ENCODE measurements around the gene TRIM15. TPM values are rescaled to one million over a fixed set of nuclear protein-coding genes. Genes with fewer than 3 reads are reported as not detected.

Gene TRIM15
- total RNA-seq, 1 experiment from 2014 or later = 6.5 TPM

GRCh38 chr6:30194797-30195690 is 31.7 kb downstream of the TRIM15 start:
- Histone ChIP-seq H3K79me2 (ENCODE audit: insufficient read depth, low read length) (peaks cover 1% of the 10 kb centered on the region; the same call in 1 of the 2 replicates), H3K36me3 (ENCODE audit: control insufficient read depth in 1 of 2, insufficient read depth in 2 of 2, low read length in 2 of 2) (peaks cover 16 to 21% of the 10 kb centered on the region in 2 experiments), H3K27me3 (ENCODE audit: insufficient read depth, low read length) (no peaks in the 10 kb centered on the region), H3K9me3 (ENCODE audit: control insufficient read depth in 1 of 2, insufficient read depth in 1 of 2, low read depth in 1 of 2, low read length in 2 of 2) (no peaks in the 10 kb centered on the region), H3K4me1 (ENCODE audit: control insufficient read depth in 1 of 2, insufficient read depth in 2 of 2, low read length in 2 of 2) (no peaks in the 10 kb centered on the region), H3K4me2 (ENCODE audit: low read length) (no peak overlapping the region), H4K20me1 (ENCODE audit: insufficient read depth) (no peaks in the 10 kb centered on the region), H3K9ac (ENCODE audit: low read length) (no peak overlapping the region), H3K9me2 (ENCODE audit: insufficient read depth) (no peaks in the 10 kb centered on the region), H3K4me3 (replicated peaks in 1 of 2; ENCODE audit: low read depth in 1 of 2, low read length in 2 of 2) (no peak overlapping the region), H2AFZ (ENCODE audit: low read depth, low read length, poor library complexity, severe bottlenecking) (no peak overlapping the region), H3K27ac (ENCODE audit: low read depth, low read length) (no peak overlapping the region)
- ATAC-seq (no peak), DNase-seq (ENCODE audit: low read depth, low spot score) (no peak)
- ChIA-PET RAD21 (ENCODE audit: low non-redundant PET in 1 of 2, low total read pairs in 2 of 2, uncharacterized antibody in 2 of 2, unreplicated experiment in 2 of 2) (no interaction called here), POLR2A (no interaction called here), CTCF (no interaction called here)
- intact Hi-C loops (cut with micrococcal nuclease) = no loop called here
- TF ChIP-seq EGR1 (IDR thresholded peaks at IDR 0.05; ENCODE audit: low read depth) = no peak
- no peak for TF ChIP-seq TCF7L2 (IDR thresholded peaks at IDR 0.05; ENCODE audit: borderline replicate concordance, extremely low read depth, insufficient read depth, insufficient read length)
- TF ChIP-seq EZH2 (IDR thresholded peaks at IDR 0.05) = no peak
- TF ChIP-seq CBX3 (IDR thresholded peaks at IDR 0.05; ENCODE audit: low read depth) = no peak
- TF ChIP-seq CTCF (IDR thresholded peaks at IDR 0.05 in 2 of 3, conservative IDR thresholded peaks at IDR 0.05 in 1 of 3; ENCODE audit: borderline replicate concordance in 1 of 3, insufficient read depth in 1 of 3, low read depth in 2 of 3, low read length in 2 of 3) = no peak
- no peak for TF ChIP-seq FOSL1 (IDR thresholded peaks at IDR 0.05; ENCODE audit: low read depth)
- no peak for TF ChIP-seq EZH2phosphoT487 (IDR thresholded peaks at IDR 0.05; ENCODE audit: borderline replicate concordance)
- no peak for TF ChIP-seq REST (IDR thresholded peaks at IDR 0.05; ENCODE audit: low read depth)
- no peak for TF ChIP-seq CEBPB (IDR thresholded peaks at IDR 0.05; ENCODE audit: low read depth)
- TF ChIP-seq JUND (IDR thresholded peaks at IDR 0.05) = no peak
- no peak for TF ChIP-seq ZNF274 (IDR thresholded peaks at IDR 0.05; ENCODE audit: low read depth, low read length)
- BruUV-seq (replicated peaks) = no TSS peak

Data from HCT116 (cell line).